T-helper 2 cell treated with Interferon-gamma antibody and Interleukin-4, amounts not matched to agents 5 μg/mL and 100 μg/mL, for 36 hours (primary cell): ENCODE data around the gene POLR3E.
A peak's percentile ranks its signal among the peaks of the same experiment; 100 is the strongest.

ENCODE experiments used
- DNase-seq: peaks from one replicate; pipeline ENCODE4 v3.0.0; 2021; ENCODE audit warnings: low spot score
- H3K27ac Mint-ChIP-seq: one replicate; pipeline ENCODE4 v1.8.0; 2021; ENCODE audit warnings: mild to moderate bottlenecking, mixed read lengths
- H3K27me3 Mint-ChIP-seq: one replicate; pipeline ENCODE4 v1.8.0; 2021; ENCODE audit warnings: low read depth, mixed read lengths
- H3K36me3 Mint-ChIP-seq: one replicate; pipeline ENCODE4 v1.8.0; 2021; ENCODE audit warnings: low read depth, mixed read lengths
- H3K4me1 Mint-ChIP-seq: one replicate; pipeline ENCODE4 v1.8.0; 2021; ENCODE audit warnings: low read depth, mixed read lengths
- H3K4me3 Mint-ChIP-seq: one replicate; pipeline ENCODE4 v1.8.0; 2022; ENCODE audit warnings: mild to moderate bottlenecking, moderate library complexity, mixed read lengths
- H3K9me3 Mint-ChIP-seq: one replicate; pipeline ENCODE4 v1.8.0; 2021; ENCODE audit warnings: mixed read lengths

The POLR3E gene

DNA sequence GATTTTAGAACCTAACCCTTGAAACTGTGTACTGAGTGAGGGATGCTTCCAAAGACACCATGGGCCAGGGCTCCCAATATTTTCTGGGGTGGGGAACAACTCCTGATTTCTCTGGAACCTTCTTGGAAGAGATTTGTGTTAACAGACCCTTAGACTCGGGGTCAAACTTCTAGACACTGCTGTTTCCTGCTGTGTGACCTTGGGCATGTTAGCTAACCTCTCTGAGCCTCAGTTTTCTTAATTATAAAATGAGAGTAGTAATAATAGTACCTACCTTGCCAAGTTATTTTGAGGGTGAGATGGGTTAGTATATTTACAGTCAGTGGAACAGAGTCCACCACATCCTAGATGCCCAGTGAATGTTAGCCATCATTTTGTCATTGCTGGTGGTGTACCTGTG lies 18.8 kb downstream of the POLR3E start:
- no peak for DNase-seq
- Mint-ChIP-seq H3K9me3 (no peaks in the 10 kb centered on the region), H3K36me3 (peaks cover 45% of the 10 kb centered on the region), H3K4me3 (no peak overlapping the region), H3K27ac (no peak overlapping the region), H3K27me3 (no peaks in the 10 kb centered on the region), H3K4me1 (peaks cover 4% of the 10 kb centered on the region)

DNA sequence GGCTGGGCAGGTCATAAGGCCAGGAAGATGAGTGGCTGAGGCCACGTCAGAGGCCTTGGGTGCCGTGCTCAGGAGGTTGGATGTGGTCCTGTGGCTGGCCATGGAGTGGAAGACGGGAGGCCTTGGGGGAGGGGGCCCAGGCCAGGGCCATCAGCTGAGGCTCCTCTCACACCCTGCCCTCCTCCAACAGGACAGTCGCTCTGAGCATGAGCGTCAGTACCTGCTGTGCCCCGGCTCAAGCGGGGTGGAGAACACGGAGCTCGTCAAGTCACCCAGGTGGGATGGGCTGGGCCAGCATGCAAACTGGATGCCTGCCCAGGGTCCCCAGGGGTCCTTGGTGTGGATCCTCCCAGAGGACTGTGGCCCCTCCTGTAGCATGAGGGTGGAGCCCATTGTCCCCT lies 19.2 kb downstream of the POLR3E start:
- Mint-ChIP-seq H3K27me3 (no peaks in the 10 kb centered on the region), H3K36me3 (peaks cover 49% of the 10 kb centered on the region), H3K27ac (no peak overlapping the region)

GRCh38 chr16:22317001-22317530 lies 19.9 kb downstream of the POLR3E start:
- peaks cover 44% of the 10 kb centered on the region for H3K36me3 Mint-ChIP-seq

More for the DNA sequence above, 19.2 kb downstream of the POLR3E start:
- no peak for DNase-seq
- Mint-ChIP-seq H3K4me3 (no peak overlapping the region), H3K4me1 (peaks cover 8% of the 10 kb centered on the region), H3K9me3 (no peaks in the 10 kb centered on the region)

DNA sequence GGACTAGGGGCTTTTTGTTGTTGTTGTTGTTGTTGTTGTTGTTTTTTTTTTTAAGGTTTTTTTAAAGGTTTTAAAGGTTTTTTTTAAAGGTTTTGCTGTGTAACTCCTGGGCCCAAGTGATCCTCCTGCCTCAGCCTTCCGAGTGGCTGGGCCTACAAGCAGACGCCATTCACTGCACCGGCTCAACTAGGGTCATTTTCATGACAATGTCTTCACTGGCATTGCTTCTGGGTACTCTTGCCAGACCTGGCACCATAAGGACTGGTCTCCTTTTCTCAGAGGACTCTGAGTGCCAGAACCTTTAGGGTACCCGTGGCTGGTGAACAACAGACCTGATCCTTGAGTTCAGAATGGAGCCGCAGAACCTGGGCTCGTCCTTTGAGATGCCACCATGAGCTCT lies 20.4 kb downstream of the POLR3E start:
- DNase-seq = no peak
- Mint-ChIP-seq H3K4me3 (no peak overlapping the region), H3K27me3 (no peaks in the 10 kb centered on the region), H3K4me1 (peaks cover 8% of the 10 kb centered on the region), H3K36me3 (peaks cover 44% of the 10 kb centered on the region), H3K9me3 (no peaks in the 10 kb centered on the region), H3K27ac (no peak overlapping the region)

More at GRCh38 chr16:22317001-22317530, 19.9 kb downstream of the POLR3E start:
- H3K9me3 Mint-ChIP-seq = no peaks in the 10 kb centered on the region
- no peak overlapping the region for H3K4me3 Mint-ChIP-seq
- no peaks in the 10 kb centered on the region for H3K27me3 Mint-ChIP-seq
- no peak for DNase-seq
- peaks cover 8% of the 10 kb centered on the region for H3K4me1 Mint-ChIP-seq
- no peak overlapping the region for H3K27ac Mint-ChIP-seq

GRCh38 chr16:22318690-22319358 lies 21.6 kb downstream of the POLR3E start:
- H3K9me3 Mint-ChIP-seq = no peaks in the 10 kb centered on the region
- H3K27me3 Mint-ChIP-seq = no peaks in the 10 kb centered on the region
- H3K36me3 Mint-ChIP-seq = peaks cover 39% of the 10 kb centered on the region
- no peak overlapping the region for H3K27ac Mint-ChIP-seq
- H3K4me1 Mint-ChIP-seq = peaks cover 8% of the 10 kb centered on the region
- H3K4me3 Mint-ChIP-seq = no peak overlapping the region
- DNase-seq = peak; percentile 36

- Mint-ChIP-seq H3K27ac (no peak overlapping the region), H3K9me3 (no peaks in the 10 kb centered on the region), H3K27me3 (no peaks in the 10 kb centered on the region), H3K4me1 (peaks cover 8% of the 10 kb centered on the region), H3K4me3 (no peak overlapping the region), H3K36me3 (peaks cover 38% of the 10 kb centered on the region)
- no peak for DNase-seq
Observed at GRCh38 chr16:22320572-22321339, 23.5 kb downstream of the POLR3E start.

DNA sequence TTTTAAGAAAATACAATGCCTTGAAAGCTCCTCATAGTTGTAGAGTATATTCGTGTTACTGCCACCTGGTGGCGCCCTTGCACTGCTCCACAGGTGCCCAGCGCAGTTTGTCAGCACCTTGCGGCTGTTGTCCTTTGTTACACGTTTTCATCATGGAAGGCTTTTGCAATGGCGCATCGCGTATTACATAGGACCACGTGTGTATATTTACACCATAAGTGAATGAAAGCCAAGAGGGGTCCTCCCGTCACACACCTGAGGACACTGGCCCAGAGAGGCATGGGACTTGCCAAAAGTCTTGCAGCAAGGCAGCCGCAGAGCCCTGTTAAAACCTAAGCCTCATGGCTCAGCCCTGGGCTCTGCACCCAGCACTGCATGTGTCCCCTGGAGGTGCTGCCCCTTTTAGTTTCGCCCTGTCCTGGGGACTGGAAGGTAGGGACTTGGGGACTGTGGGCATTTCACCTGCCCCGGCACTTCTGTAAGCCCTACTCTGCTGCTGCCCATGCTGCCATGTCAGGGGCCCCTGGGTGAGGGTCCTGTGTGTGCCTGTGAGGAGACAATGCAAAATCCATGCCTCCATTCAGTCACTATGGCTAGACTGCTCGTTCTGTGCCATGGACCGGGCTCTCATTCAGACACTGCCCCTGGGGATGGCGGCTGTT lies 24.3 kb downstream of the POLR3E start:
- H3K9me3 Mint-ChIP-seq = no peaks in the 10 kb centered on the region
- H3K27me3 Mint-ChIP-seq = no peaks in the 10 kb centered on the region
- peaks cover 8% of the 10 kb centered on the region for H3K4me1 Mint-ChIP-seq
- no peak overlapping the region for H3K4me3 Mint-ChIP-seq
- peaks cover 32% of the 10 kb centered on the region for H3K36me3 Mint-ChIP-seq
- DNase-seq = peak; percentile 59
- no peak overlapping the region for H3K27ac Mint-ChIP-seq

DNA sequence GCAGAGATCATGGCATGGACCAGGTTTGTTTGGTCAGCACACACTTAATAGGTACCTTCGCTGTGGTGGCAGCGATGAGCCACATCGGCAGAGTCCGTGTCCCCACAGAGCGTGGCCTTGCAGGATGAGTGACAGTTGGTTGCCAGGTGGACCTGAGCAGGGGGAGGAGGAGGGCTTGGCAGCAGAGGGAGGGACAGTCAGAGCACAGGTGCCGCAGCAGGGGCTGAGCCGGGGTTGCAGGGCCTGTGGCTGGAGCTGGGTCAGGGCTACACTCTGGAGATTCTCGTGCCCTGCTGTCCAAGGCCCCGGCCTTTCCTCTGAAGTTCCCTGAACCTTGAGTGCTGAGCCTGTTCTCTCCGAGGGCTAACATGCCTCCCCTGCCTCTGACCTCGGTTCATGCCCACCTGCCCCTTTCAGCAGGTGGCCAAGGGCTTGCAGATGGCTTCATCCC lies 24.8 kb downstream of the POLR3E start:
- Mint-ChIP-seq H3K36me3 (peaks cover 31% of the 10 kb centered on the region), H3K9me3 (no peaks in the 10 kb centered on the region), H3K27me3 (no peaks in the 10 kb centered on the region), H3K27ac (no peak overlapping the region), H3K4me1 (peaks cover 8% of the 10 kb centered on the region), H3K4me3 (no peak overlapping the region)
- no peak for DNase-seq

DNA sequence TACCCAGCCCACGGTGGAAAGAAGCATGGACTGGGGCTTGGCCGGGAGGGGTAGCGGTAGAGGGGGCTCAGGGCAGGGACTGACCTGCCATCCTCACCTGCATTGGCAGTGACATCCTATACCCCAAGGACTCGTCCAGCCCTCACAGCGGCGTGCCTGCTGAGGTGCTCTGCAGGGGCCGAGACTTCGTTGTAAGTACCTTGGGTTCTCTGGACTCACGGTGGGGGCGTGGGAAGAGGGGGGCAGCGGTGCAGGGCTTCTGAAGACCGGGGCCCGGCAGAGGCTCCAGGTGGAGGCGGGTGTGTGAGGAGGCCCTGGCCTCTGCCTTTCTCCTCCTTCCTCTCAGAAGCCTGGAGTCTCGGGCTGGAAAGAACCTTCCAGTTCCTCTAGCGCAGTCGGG lies 25.5 kb downstream of the POLR3E start:
- Mint-ChIP-seq H3K36me3 (peaks cover 28% of the 10 kb centered on the region), H3K4me1 (peaks cover 8% of the 10 kb centered on the region), H3K27ac (no peak overlapping the region), H3K27me3 (no peaks in the 10 kb centered on the region), H3K4me3 (no peak overlapping the region), H3K9me3 (no peaks in the 10 kb centered on the region)
- DNase-seq = no peak

GRCh38 chr16:22323173-22323958 lies 26.2 kb downstream of the POLR3E start:
- peaks cover 8% of the 10 kb centered on the region for H3K4me1 Mint-ChIP-seq
- H3K27ac Mint-ChIP-seq = no peak overlapping the region
- H3K9me3 Mint-ChIP-seq = no peaks in the 10 kb centered on the region
- DNase-seq = no peak
- H3K27me3 Mint-ChIP-seq = no peaks in the 10 kb centered on the region
- peaks cover 30% of the 10 kb centered on the region for H3K36me3 Mint-ChIP-seq
- no peak overlapping the region for H3K4me3 Mint-ChIP-seq

- H3K27ac Mint-ChIP-seq = no peak overlapping the region
- H3K36me3 Mint-ChIP-seq = peaks cover 31% of the 10 kb centered on the region
- no peak overlapping the region for H3K4me3 Mint-ChIP-seq
- no peaks in the 10 kb centered on the region for H3K9me3 Mint-ChIP-seq
- peaks cover 8% of the 10 kb centered on the region for H3K4me1 Mint-ChIP-seq
- no peak for DNase-seq
- no peaks in the 10 kb centered on the region for H3K27me3 Mint-ChIP-seq
Observed at GRCh38 chr16:22323959-22324786, 27.0 kb downstream of the POLR3E start.

DNA sequence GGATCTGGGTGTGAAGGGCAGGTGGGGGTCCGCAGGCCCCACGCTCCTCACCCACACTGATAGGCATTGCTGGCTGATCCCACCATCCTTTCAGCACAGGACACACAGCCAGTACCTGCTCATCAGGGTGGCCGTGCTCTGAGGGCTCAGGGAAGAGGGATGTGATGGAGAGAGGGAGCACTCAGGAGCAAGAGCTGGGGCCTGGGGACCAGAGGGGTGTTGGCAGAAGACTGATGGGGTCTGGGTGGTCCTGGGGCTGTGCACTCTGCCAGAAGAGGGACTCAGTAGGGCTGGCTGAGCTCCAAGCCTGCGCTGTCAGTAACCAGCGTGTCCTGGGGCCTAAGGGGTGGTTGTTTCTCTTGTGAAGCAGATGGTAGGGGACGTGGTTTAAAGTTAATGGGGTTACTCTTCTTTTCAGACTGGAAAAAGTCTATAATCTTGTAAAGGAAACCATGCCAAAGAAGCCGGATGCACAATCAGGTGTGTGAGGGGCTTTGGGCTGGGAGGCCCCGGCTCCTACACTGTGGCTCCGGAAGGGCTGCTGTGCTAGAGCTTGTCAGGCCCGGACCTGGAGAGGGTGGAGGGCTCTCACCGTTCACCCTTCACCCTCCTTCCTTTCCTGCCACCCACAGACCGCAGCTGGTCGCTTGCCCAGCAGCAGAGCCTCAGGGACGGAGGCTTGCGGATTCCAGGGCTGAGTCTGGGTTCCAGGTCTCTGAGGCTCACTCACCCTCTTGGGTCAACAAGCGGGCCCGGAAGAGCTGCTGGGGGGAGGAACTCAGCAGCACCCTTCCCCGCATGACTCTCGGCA lies 27.8 kb downstream of the POLR3E start:
- H3K4me1 Mint-ChIP-seq = peaks cover 8% of the 10 kb centered on the region
- H3K36me3 Mint-ChIP-seq = peaks cover 30% of the 10 kb centered on the region
- H3K9me3 Mint-ChIP-seq = no peaks in the 10 kb centered on the region
- no peak overlapping the region for H3K4me3 Mint-ChIP-seq
- H3K27me3 Mint-ChIP-seq = no peaks in the 10 kb centered on the region
- no peak for DNase-seq
- H3K27ac Mint-ChIP-seq = no peak overlapping the region
